Measurements from ENCODE around the gene PRICKLE3. TPM values are rescaled to one million over a fixed set of nuclear protein-coding genes. Genes with fewer than 3 reads are reported as not detected.

Gene PRICKLE3
- total and polyA plus RNA-seq, 12 donors, result 2.8 to 46.8 (median 12.0) TPM

DNA sequence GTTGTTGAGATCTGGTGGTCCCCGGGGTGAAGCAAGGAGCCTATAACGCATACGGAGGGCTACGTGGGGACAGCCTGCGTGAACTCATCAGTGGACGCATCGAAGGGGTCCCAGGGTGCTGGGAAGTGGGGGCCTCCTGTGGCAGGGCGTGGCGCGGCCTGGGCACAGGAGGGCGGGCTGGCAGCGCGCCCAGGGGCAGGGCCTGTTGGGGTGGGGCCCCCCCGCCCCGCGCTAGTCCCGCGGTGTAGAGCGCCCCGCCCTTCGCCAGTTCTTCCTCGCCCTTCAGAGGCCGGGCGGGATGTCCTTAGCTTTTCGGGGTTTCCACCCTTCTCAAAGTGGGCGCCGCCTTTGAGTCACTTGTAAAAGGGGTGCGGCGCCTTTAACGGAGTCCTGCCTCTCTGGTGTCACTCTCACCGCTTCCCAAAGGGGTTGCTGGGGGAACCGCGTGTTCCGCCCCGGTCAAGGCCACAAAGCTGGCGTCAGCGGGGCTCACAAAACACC, 13.8 kb downstream of the PRICKLE3 start:
- peak in 1 of 2 donors; percentile 35 for TF ChIP-seq POLR2A (IDR thresholded peaks at IDR 0.05)
- TF ChIP-seq, protein P1, sequence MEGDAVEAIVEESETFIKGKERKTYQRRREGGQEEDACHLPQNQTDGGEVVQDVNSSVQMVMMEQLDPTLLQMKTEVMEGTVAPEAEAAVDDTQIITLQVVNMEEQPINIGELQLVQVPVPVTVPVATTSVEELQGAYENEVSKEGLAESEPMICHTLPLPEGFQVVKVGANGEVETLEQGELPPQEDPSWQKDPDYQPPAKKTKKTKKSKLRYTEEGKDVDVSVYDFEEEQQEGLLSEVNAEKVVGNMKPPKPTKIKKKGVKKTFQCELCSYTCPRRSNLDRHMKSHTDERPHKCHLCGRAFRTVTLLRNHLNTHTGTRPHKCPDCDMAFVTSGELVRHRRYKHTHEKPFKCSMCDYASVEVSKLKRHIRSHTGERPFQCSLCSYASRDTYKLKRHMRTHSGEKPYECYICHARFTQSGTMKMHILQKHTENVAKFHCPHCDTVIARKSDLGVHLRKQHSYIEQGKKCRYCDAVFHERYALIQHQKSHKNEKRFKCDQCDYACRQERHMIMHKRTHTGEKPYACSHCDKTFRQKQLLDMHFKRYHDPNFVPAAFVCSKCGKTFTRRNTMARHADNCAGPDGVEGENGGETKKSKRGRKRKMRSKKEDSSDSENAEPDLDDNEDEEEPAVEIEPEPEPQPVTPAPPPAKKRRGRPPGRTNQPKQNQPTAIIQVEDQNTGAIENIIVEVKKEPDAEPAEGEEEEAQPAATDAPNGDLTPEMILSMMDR (IDR thresholded peaks at IDR 0.05), result no peak

DNA sequence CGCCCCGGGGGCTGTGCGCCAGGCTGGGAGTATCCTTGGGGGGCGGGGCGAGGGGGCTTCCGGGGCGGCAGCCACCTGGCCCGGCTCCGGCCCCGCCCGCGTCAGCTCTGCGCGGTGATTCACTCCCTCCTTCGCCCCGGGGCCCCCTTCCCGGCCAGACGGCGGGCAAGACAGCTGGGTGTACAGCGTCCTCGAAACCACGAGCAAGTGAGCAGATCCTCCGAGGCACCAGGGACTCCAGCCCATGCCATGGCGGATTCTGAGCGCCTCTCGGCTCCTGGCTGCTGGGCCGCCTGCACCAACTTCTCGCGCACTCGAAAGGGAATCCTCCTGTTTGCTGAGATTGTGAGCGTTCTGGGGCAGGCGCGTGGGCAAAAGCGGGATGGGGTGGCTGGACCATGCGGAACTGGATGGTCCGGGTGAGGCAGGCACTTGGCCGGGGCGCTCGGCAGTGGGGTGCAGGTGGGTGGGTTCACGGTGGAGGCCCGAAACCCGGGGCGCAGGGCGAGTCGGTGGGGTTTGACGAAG, 14.4 kb downstream of the PRICKLE3 start, which contains the start of gene PLP2:
PLP2 (plus strand) TSS at position 147 of the 528 bp plus-strand sequence; CDS start at position 250, 103 bp downstream.
- DNase-seq, result peak in 6 of 7 donors; percentile 57 to 71 (median 60)

More for the DNA sequence above, 13.8 kb downstream of the PRICKLE3 start:
- H3K27me3 ChIP-seq, result no peaks in the 10 kb centered on the region
- peaks cover 14 to 18% of the 10 kb centered on the region in 2 donors for H3K4me1 ChIP-seq (replicated peaks in 1 of 2)
- peak; percentile 75 to 89 (median 82) for DNase-seq
- 1 to 57% (median 35%) methylated on average over 15 to 36 of the region's 37 CpGs; no CpG with 5 or more reads in 1 of the 4 donors for WGBS, 4 donors
- H3K4me3 ChIP-seq, result peak overlapping the region in 3 of 4 donors; percentile 30 to 67 (median 40)
- no peaks in the 10 kb centered on the region for H3K9me3 ChIP-seq (replicated peaks in 1 of 3)
- peaks cover 0 to 12% of the 10 kb centered on the region in 2 donors for H3K36me3 ChIP-seq (replicated peaks in 1 of 2)
- intact Hi-C loops (cut with DNase I), result no loop called here
- H3K27ac ChIP-seq, result peak overlapping the region; percentile 69 to 89 (median 76)

DNA sequence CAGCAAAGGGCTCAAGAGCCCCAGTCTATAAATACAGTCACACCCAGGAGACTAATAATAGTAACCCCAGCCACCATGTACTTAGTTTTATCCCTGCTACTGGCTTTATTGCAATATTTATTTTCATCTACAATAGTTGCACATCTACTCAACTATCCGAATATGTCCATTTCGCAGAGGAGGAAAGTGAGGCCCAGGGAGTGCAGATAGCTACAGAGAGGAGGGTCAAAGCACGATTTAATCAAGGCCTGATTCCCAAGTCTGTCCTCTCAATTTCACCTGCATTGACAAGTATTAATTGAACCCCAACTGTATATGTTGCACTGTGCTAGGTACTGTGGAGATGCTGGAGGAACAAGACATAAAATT, 18.4 kb downstream of the PRICKLE3 start:
- H3K27me3 ChIP-seq, result no peaks in the 10 kb centered on the region
- intact Hi-C loops (cut with DNase I), result no loop called here
- WGBS, 4 donors, result 52 to 71% (median 63%) methylated on average over 3 of the region's 3 CpGs

More for the DNA sequence above, 14.4 kb downstream of the PRICKLE3 start, which contains the start of gene PLP2:
- peak within 1 kb of the TSS; percentile 69 to 89 (median 76) for H3K27ac ChIP-seq
- peak within 1 kb of the TSS in 3 of 4 donors; percentile 30 to 67 (median 40) for H3K4me3 ChIP-seq
- H3K4me1 ChIP-seq (replicated peaks in 1 of 2), result peaks cover 14 to 17% of the 10 kb centered on the region in 2 donors
- WGBS, 4 donors, result 0 to 58% (median 23%) methylated on average over 10 to 46 of the region's 46 CpGs
- intact Hi-C loops (cut with DNase I), result no loop called here
- TF ChIP-seq, protein P1 (IDR thresholded peaks at IDR 0.05), result no peak
- TF ChIP-seq POLR2A (IDR thresholded peaks at IDR 0.05), result peak in 1 of 2 donors; percentile 68
- H3K9me3 ChIP-seq (replicated peaks in 1 of 3), result no peaks in the 10 kb centered on the region
- peaks cover 0 to 12% of the 10 kb centered on the region in 2 donors for H3K36me3 ChIP-seq (replicated peaks in 1 of 2)
- H3K27me3 ChIP-seq, result no peaks in the 10 kb centered on the region

More for the DNA sequence above, 18.4 kb downstream of the PRICKLE3 start:
- peak overlapping the region; percentile 86 to 92 (median 90) for H3K27ac ChIP-seq
- H3K9me3 ChIP-seq (replicated peaks in 1 of 3), result no peaks in the 10 kb centered on the region
- peaks cover 6 to 7% of the 10 kb centered on the region in 2 donors for H3K4me1 ChIP-seq (replicated peaks in 1 of 2)
- peak overlapping the region in 1 of 4 donors; percentile 38 for H3K4me3 ChIP-seq
- no peak for DNase-seq
- no peak for TF ChIP-seq POLR2A (IDR thresholded peaks at IDR 0.05)
- TF ChIP-seq, protein P1 (IDR thresholded peaks at IDR 0.05), result no peak
- no peaks in the 10 kb centered on the region for H3K36me3 ChIP-seq (replicated peaks in 1 of 2)

Data from adrenal gland (tissue), 12 donors.